Neutrophil (primary cell): ENCODE results near the gene KANSL2.

Experiments
- H3K27ac ChIP-seq: fragments of 200-600 bp; sonication (generic); 2 replicates; pipeline ENCODE4 v1.5.1; 2016; ENCODE audit warnings: mild to moderate bottlenecking, moderate library complexity
- H3K27me3 ChIP-seq: fragments of 200-600 bp; sonication (generic); 2 replicates; pipeline ENCODE4 v1.6.0; 2016; ENCODE audit warnings: mild to moderate bottlenecking
- H3K36me3 ChIP-seq: fragments of 200-600 bp; sonication (generic); 2 replicates; pipeline ENCODE4 v1.5.1; 2017
- H3K4me1 ChIP-seq, 2 experiments: fragments of 200-600 bp in 1 of 2; sonication (generic) in 1 of 2; 1 replicate in 1 of 2; 2 replicates in 1 of 2; pipeline versions ENCODE4 v1.5.1 to v1.6.1; 2013 to 2016; ENCODE audit warnings: low read depth in 1 of 2, low read length in 1 of 2, mild to moderate bottlenecking in 1 of 2, moderate library complexity in 1 of 2; ENCODE audit not compliant: control insufficient read depth in 1 of 2, insufficient read depth in 1 of 2
- H3K4me3 ChIP-seq, 2 experiments: fragments of 200-600 bp in 1 of 2; sonication (generic) in 1 of 2; 1 replicate in 1 of 2; 2 replicates in 1 of 2; pipeline ENCODE4 v1.5.1; 2013 to 2016; ENCODE audit warnings: low read depth in 1 of 2, low read length in 1 of 2, mild to moderate bottlenecking in 1 of 2, moderate library complexity in 1 of 2
- H3K9me3 ChIP-seq: fragments of 200-600 bp; sonication (generic); 2 replicates; pipeline ENCODE4 v1.5.1; 2016
- TF ChIP-seq, protein P1 (sequence below): fragments of 200-600 bp; sonication (generic); IDR thresholded peaks from 2 replicates; pipeline ENCODE4 v1.5.1; 2016; ENCODE audit warnings: antibody characterized with exemption

Gene KANSL2

DNA sequence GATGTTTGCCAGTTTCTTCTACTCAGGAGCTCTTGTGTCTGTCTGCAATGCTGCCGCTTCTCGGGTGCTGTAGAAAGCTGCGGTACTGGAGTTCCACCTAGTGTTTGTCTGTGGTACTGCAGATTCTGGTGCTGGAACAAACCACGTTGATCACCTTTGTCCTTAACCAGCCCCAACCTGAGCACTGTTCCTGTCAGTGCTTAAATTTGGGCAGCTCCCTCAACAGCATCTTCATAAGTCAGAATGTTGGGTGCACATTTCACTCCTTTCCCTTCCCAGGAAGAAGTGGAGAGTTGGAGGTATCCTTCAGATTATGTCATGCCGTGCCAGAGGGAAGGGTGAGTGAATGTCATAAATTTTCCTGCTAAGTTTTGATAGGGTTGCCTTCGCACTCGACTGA lies 63.5 kb downstream of the KANSL2 start:
- TF ChIP-seq, protein P1, sequence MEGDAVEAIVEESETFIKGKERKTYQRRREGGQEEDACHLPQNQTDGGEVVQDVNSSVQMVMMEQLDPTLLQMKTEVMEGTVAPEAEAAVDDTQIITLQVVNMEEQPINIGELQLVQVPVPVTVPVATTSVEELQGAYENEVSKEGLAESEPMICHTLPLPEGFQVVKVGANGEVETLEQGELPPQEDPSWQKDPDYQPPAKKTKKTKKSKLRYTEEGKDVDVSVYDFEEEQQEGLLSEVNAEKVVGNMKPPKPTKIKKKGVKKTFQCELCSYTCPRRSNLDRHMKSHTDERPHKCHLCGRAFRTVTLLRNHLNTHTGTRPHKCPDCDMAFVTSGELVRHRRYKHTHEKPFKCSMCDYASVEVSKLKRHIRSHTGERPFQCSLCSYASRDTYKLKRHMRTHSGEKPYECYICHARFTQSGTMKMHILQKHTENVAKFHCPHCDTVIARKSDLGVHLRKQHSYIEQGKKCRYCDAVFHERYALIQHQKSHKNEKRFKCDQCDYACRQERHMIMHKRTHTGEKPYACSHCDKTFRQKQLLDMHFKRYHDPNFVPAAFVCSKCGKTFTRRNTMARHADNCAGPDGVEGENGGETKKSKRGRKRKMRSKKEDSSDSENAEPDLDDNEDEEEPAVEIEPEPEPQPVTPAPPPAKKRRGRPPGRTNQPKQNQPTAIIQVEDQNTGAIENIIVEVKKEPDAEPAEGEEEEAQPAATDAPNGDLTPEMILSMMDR = peak; percentile 89
- Histone ChIP-seq H3K4me3 (no peak overlapping the region), H3K27me3 (peaks cover 46% of the 10 kb centered on the region), H3K9me3 (no peaks in the 10 kb centered on the region), H3K36me3 (no peaks in the 10 kb centered on the region), H3K27ac (no peak overlapping the region), H3K4me1 (no peaks in the 10 kb centered on the region)

DNA sequence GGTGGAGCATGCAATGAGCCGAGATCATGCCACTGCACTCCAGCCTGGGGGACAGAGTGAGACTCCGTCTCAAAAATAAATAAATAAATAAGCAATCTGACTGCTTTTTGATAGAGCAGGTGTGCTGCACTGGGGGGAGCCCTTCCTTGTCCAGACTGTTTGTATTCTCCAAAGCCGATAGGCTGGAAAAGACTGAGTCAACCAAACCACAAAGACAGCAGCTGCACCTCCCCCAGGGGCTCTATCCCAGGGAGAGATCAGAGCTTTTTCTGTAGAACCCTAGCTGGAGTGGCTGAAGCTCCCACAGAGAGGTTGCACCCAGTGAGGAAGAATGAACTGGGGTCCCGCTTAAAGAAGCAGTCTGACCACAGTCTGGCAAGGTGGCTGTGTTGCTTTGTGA lies 66.4 kb downstream of the KANSL2 start:
- no peaks in the 10 kb centered on the region for H3K4me1 ChIP-seq
- no peaks in the 10 kb centered on the region for H3K9me3 ChIP-seq
- peaks cover 38% of the 10 kb centered on the region for H3K27me3 ChIP-seq
- no peak overlapping the region for H3K4me3 ChIP-seq
- H3K27ac ChIP-seq = no peak overlapping the region
- TF ChIP-seq, protein P1 = no peak
- H3K36me3 ChIP-seq = no peaks in the 10 kb centered on the region

DNA sequence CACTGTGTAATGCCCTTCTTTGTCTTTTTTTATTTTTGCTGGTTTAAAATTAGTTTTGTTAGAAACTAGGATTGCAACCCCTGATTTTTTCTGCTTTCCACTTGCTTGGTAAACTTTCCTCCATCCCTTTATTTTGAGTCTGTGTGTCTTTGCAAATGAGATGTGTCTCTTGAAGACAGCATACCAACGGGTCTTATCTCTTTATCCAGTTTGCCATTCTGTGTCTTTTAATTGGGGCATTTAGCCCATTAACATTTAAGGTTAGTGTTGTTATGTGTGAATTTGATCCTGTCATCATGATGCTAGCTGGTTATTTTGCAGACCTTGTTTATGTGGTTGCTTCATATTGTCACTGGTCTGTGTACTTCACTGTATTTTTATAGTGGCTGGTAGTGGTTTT lies 68.7 kb downstream of the KANSL2 start:
- H3K27ac ChIP-seq = no peak overlapping the region
- no peak overlapping the region for H3K4me3 ChIP-seq
- H3K27me3 ChIP-seq = peaks cover 34% of the 10 kb centered on the region
- H3K4me1 ChIP-seq = no peaks in the 10 kb centered on the region
- H3K9me3 ChIP-seq = no peaks in the 10 kb centered on the region
- TF ChIP-seq, protein P1 = no peak
- H3K36me3 ChIP-seq = no peaks in the 10 kb centered on the region
